ENCODE data around the gene PAH.

PAH gene

DNA sequence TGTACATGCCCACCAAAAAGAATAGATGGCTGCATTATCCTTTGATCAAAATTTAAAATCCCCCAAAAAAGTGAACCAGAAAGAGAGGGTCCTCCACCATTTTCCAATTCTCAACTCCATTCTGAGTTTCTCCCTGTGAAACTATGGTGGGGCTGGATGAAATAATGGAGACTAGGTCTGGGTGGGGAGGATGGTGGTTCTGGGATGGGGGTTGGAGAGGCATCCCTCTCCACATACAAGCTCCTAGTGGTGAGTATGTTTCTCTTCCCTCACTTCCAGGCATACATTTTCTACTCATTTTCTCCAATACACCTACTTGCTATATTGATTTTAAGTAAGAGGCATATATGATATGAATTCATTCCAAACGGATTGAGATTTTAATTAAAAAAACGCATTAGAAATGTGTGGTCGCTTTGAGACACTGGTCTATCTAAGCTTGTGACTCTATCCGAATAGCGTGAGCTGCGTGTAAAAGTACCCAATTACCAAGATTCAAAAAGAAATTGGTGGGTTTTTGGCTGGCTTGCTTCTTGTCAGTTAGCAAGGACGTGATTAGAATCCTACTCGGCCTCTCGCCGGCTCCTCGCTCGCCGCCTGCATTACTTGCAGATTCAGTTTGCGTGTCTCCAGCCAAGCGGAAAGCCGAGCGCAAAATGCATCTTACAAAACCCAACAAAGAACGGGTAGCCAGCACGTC, 43.9 kb upstream of the PAH start:
- TF ChIP-seq OSR2 (tag by site-specific recombination; IDR thresholded peaks at IDR 0.05) (no peak), TRIM28 (IDR thresholded peaks at IDR 0.05; ENCODE audit: borderline replicate concordance, low read length) (no peak), ZNF24 (tag by site-specific recombination; IDR thresholded peaks at IDR 0.05) (no peak), SP7 (tag by site-specific recombination; IDR thresholded peaks at IDR 0.05) (no peak), ZNF558 (tag by site-specific recombination; IDR thresholded peaks at IDR 0.05) (no peak), ZNF398 (tag by site-specific recombination; IDR thresholded peaks at IDR 0.05) (no peak)
- TF ChIP-seq, protein P1, sequence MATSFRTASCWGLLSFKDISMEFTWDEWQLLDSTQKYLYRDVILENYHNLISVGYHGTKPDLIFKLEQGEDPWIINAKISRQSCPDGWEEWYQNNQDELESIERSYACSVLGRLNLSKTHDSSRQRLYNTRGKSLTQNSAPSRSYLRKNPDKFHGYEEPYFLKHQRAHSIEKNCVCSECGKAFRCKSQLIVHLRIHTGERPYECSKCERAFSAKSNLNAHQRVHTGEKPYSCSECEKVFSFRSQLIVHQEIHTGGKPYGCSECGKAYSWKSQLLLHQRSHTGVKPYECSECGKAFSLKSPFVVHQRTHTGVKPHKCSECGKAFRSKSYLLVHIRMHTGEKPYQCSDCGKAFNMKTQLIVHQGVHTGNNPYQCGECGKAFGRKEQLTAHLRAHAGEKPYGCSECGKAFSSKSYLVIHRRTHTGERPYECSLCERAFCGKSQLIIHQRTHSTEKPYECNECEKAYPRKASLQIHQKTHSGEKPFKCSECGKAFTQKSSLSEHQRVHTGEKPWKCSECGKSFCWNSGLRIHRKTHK (tag by site-specific recombination; IDR thresholded peaks at IDR 0.05): no peak
- CTCF ChIA-PET: interaction anchor here (0.6 to 1.9 kb wide), 2 partner anchors 12 to 1281 kb away, joined by 3 to 10 read pairs; no protein-coding TSS in a partner anchor
- POLR2A ChIA-PET: no interaction called here
- Histone ChIP-seq H3K27ac (ENCODE audit: extremely low read depth, low read depth, low read length) (no peak overlapping the region), H3K4me1 (ENCODE audit: control insufficient read depth, insufficient read depth, low read length) (no peaks in the 10 kb centered on the region), H3K36me3 (ENCODE audit: control insufficient read depth in 2 of 2, insufficient read depth in 1 of 2, low read length in 2 of 2) (no peaks in the 10 kb centered on the region), H3K4me3 (ENCODE audit: low read depth, low read length) (no peak overlapping the region), H3K9me3 (ENCODE audit: control insufficient read depth, insufficient read depth, low read depth, low read length) (no peaks in the 10 kb centered on the region)

- H3K4me3 ChIP-seq (ENCODE audit: low read depth, low read length): no peak overlapping the region
- no peaks in the 10 kb centered on the region for H3K36me3 ChIP-seq (ENCODE audit: control insufficient read depth in 2 of 2, insufficient read depth in 1 of 2, low read length in 2 of 2)
- no peaks in the 10 kb centered on the region for H3K4me1 ChIP-seq (ENCODE audit: control insufficient read depth, insufficient read depth, low read length)
- no peak overlapping the region for H3K27ac ChIP-seq (ENCODE audit: extremely low read depth, low read depth, low read length)
- TF ChIP-seq ZFP3 (tag by site-specific recombination; IDR thresholded peaks at IDR 0.05; ENCODE audit: low read depth): no peak
- TF ChIP-seq ZNF707 (tag by site-specific recombination; IDR thresholded peaks at IDR 0.05): no peak
- no peak for TF ChIP-seq YY2 (tag by site-specific recombination; IDR thresholded peaks at IDR 0.05)
- TF ChIP-seq FEZF1 (tag by site-specific recombination; IDR thresholded peaks at IDR 0.05): no peak
- TF ChIP-seq RBAK (tag by site-specific recombination; IDR thresholded peaks at IDR 0.05): no peak
- no peak for TF ChIP-seq HOXD13 (CRISPR knock-in tag; IDR thresholded peaks at IDR 0.05; ENCODE audit: borderline replicate concordance)
- POLR2A ChIA-PET: no interaction called here
- no peaks in the 10 kb centered on the region for H3K9me3 ChIP-seq (ENCODE audit: control insufficient read depth, insufficient read depth, low read depth, low read length)
- CTCF ChIA-PET: interaction anchor here (1.9 kb wide), 1 partner anchor 11 kb away, joined by 10 read pairs; no protein-coding TSS in a partner anchor
These were observed 42.3 kb upstream of the PAH start for GRCh38 chr12:102959391-102959790.

DNA sequence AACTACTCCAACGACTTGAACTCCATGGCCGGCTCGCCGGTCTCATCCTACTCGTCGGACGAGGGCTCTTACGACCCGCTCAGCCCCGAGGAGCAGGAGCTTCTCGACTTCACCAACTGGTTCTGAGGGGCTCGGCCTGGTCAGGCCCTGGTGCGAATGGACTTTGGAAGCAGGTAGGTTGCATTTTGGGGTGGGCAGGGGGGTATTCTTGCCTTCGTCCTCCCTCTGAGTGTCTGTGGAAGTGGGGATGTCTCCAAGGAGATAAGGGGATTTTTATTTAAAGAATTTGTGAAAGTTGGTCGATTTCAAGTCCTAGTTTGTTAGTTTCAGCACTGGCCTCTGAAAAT, 41.8 kb upstream of the PAH start:
- CTCF ChIA-PET: no interaction called here
- Histone ChIP-seq H3K27ac (ENCODE audit: extremely low read depth, low read depth, low read length) (no peak overlapping the region), H3K4me1 (ENCODE audit: control insufficient read depth, insufficient read depth, low read length) (no peaks in the 10 kb centered on the region), H3K4me3 (ENCODE audit: low read depth, low read length) (no peak overlapping the region), H3K9me3 (ENCODE audit: control insufficient read depth, insufficient read depth, low read depth, low read length) (no peaks in the 10 kb centered on the region), H3K36me3 (ENCODE audit: control insufficient read depth in 2 of 2, insufficient read depth in 1 of 2, low read length in 2 of 2) (no peaks in the 10 kb centered on the region)
- POLR2A ChIA-PET: no interaction called here
- TF ChIP-seq ZNF302 (tag by site-specific recombination; IDR thresholded peaks at IDR 0.05; ENCODE audit: low read depth) (no peak), ZNF629 (tag by site-specific recombination; IDR thresholded peaks at IDR 0.05) (no peak), ZNF654 (tag by site-specific recombination; IDR thresholded peaks at IDR 0.05; ENCODE audit: low read depth) (no peak), ZNF132 (tag by site-specific recombination; IDR thresholded peaks at IDR 0.05; ENCODE audit: borderline replicate concordance) (no peak), ZNF571 (tag by site-specific recombination; IDR thresholded peaks at IDR 0.05) (no peak), KLF8 (tag by site-specific recombination; IDR thresholded peaks at IDR 0.05) (no peak), PBX3 (CRISPR knock-in tag; IDR thresholded peaks at IDR 0.05) (no peak), ZNF785 (tag by site-specific recombination; IDR thresholded peaks at IDR 0.05) (no peak), ZFP41 (tag by site-specific recombination; IDR thresholded peaks at IDR 0.05; ENCODE audit: borderline replicate concordance) (no peak)
- TF ChIP-seq, protein P2, sequence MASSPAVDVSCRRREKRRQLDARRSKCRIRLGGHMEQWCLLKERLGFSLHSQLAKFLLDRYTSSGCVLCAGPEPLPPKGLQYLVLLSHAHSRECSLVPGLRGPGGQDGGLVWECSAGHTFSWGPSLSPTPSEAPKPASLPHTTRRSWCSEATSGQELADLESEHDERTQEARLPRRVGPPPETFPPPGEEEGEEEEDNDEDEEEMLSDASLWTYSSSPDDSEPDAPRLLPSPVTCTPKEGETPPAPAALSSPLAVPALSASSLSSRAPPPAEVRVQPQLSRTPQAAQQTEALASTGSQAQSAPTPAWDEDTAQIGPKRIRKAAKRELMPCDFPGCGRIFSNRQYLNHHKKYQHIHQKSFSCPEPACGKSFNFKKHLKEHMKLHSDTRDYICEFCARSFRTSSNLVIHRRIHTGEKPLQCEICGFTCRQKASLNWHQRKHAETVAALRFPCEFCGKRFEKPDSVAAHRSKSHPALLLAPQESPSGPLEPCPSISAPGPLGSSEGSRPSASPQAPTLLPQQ (tag by site-specific recombination; IDR thresholded peaks at IDR 0.05): no peak
- TF ChIP-seq, protein P3, sequence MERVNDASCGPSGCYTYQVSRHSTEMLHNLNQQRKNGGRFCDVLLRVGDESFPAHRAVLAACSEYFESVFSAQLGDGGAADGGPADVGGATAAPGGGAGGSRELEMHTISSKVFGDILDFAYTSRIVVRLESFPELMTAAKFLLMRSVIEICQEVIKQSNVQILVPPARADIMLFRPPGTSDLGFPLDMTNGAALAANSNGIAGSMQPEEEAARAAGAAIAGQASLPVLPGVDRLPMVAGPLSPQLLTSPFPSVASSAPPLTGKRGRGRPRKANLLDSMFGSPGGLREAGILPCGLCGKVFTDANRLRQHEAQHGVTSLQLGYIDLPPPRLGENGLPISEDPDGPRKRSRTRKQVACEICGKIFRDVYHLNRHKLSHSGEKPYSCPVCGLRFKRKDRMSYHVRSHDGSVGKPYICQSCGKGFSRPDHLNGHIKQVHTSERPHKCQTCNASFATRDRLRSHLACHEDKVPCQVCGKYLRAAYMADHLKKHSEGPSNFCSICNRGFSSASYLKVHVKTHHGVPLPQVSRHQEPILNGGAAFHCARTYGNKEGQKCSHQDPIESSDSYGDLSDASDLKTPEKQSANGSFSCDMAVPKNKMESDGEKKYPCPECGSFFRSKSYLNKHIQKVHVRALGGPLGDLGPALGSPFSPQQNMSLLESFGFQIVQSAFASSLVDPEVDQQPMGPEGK (tag by site-specific recombination; IDR thresholded peaks at IDR 0.05): no peak
